Thyroid gland (tissue), 4 donors: ENCODE data around the gene SLC39A10.

Source experiments
- POLR2A ChIP-seq, 2 donors: fragments of 450-650 bp; IDR thresholded peaks; one replicate each; pipeline ENCODE4 v1.6.1; 2017; ENCODE audit warnings: antibody characterized with exemption in 2 of 2, mild to moderate bottlenecking in 2 of 2, moderate library complexity in 1 of 2
- TF ChIP-seq, protein P1 (sequence below), 6 experiments: fragments of 200-600 bp in 3 of 6; fragments of 450-650 bp in 3 of 6; sonication (generic) in 3 of 6; IDR thresholded peaks; one replicate each; pipeline ENCODE4 v1.5.1; 2016 to 2019; ENCODE audit warnings: antibody characterized with exemption in 6 of 6, mild to moderate bottlenecking in 2 of 6, inconsistent platforms in 1 of 6, moderate library complexity in 1 of 6

DNA sequence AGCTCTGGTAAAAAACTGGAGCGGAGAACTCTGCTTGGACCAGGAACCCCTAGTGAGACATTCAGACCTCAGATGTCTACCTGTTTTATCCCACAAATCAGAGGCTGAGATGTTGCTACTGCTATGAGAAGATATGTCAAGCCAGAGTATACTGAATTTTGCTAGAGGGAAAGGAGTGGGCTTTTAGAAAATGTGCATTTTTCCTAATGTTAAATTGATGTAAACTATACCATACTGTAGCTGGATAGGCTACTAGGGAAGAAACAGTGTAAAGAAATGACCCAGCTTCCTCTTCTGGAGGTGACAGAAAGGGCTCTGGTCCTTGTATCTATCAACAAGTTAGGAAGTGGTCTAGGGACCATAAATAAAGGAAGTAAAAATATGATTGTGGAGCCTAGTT is 65.0 kb downstream of the SLC39A10 start:
- TF ChIP-seq, protein P1, sequence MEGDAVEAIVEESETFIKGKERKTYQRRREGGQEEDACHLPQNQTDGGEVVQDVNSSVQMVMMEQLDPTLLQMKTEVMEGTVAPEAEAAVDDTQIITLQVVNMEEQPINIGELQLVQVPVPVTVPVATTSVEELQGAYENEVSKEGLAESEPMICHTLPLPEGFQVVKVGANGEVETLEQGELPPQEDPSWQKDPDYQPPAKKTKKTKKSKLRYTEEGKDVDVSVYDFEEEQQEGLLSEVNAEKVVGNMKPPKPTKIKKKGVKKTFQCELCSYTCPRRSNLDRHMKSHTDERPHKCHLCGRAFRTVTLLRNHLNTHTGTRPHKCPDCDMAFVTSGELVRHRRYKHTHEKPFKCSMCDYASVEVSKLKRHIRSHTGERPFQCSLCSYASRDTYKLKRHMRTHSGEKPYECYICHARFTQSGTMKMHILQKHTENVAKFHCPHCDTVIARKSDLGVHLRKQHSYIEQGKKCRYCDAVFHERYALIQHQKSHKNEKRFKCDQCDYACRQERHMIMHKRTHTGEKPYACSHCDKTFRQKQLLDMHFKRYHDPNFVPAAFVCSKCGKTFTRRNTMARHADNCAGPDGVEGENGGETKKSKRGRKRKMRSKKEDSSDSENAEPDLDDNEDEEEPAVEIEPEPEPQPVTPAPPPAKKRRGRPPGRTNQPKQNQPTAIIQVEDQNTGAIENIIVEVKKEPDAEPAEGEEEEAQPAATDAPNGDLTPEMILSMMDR (IDR thresholded peaks at IDR 0.05): no peak
- TF ChIP-seq POLR2A (IDR thresholded peaks at IDR 0.05): no peak
